GM21619 (cell line): ENCODE measurements around the gene GPR52.
"Not testable (repeated sequence)": the region's sequence is repeated elsewhere in the genome, so short reads cannot be mapped to it uniquely, and the experiment has no call there.

Source experiments
- ATAC-seq: cut with Tn5 transposase; IDR thresholded peaks from one replicate; pipeline ENCODE4 v1.9.1; 2021; ENCODE audit not compliant: unreplicated experiment

The GPR52 gene

GRCh38 chr1:174447866-174448530, at the start of gene GPR52:
Gene GPR52, plus strand, starts transcription at chr1:174447964. Its CDS starts 148 bp downstream, at chr1:174448112.
- ATAC-seq: no peak

DNA sequence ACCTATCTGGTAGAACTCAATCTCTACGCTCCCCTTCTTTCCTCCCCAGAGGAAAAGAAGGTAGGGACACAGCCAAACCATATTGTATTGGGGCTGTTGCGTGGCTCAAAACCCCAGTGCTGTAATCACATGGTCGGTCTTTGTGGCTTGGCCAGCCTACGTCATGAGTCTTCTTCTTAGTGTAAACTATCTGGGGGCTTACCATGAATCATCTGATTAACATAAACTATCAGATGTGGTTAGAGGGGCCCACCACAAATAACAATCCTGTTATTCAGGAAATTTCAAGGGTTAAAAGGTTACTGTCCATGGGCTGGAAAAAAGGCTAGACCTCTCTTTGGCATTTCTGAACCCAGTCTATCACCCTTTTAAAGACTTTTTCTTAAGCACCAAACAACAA, 49.5 kb upstream of the GPR52 start:
- no peak for ATAC-seq

DNA sequence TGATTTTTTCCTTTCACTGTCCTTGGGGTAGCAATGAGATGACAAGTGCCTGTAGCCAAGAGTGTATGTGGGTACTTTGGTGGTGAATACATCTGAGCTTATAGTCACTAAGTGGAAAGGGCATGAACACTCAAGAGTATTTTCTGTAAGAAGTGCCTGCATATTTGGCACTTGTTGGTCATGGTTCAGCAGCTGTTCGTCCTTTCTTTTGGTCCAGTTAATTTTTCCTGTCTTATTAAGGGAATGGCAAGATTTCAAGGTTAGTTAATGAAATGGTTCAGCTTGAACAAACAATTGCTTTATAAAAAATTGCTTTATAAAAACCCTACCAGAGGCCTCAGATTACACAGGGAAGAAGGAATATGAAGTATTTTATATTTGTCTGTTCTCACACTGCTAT, 48.6 kb upstream of the GPR52 start:
- ATAC-seq: no peak

GRCh38 chr1:174401075-174401474, 46.7 kb upstream of the GPR52 start:
- no peak for ATAC-seq

DNA sequence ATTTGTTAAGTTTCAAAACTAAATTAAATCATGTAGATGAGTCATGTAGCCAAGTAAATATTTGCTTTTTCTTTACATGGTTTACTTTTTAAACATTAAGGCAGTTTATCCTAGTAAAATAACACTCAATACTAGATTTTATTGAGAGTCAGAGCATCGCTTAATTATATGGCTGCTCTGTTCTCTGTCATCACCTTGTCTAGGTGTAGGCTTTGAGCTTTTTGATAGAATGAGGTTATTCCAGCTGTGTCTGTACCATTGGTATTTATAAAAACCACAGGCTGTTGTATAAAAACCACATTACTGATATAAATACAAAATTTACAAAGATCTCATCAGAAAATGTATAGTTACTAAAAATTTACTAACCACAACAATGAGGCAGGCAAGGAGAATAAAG, 42.5 kb upstream of the GPR52 start:
- no peak for ATAC-seq

- no peak for ATAC-seq
Observed at GRCh38 chr1:174406421-174406820, 41.3 kb upstream of the GPR52 start.

DNA sequence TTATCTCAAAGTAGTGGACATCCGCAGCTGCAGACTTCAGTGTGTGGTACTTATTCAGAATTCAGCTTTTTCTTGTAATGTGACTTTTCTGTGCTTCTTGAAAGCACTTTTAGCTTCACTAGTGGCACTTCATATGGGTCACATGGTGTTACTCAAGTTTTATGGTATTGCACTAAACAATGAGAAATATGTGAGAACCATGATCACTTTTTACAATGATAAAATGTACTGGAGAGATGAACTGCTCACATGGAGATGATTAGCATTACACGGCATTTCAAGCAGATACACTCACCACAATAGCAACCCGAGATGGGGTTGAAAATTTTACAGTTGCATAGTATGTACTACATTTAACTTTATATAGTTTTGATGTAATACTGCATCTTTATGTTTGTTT, 40.1 kb upstream of the GPR52 start:
- ATAC-seq: no peak

DNA sequence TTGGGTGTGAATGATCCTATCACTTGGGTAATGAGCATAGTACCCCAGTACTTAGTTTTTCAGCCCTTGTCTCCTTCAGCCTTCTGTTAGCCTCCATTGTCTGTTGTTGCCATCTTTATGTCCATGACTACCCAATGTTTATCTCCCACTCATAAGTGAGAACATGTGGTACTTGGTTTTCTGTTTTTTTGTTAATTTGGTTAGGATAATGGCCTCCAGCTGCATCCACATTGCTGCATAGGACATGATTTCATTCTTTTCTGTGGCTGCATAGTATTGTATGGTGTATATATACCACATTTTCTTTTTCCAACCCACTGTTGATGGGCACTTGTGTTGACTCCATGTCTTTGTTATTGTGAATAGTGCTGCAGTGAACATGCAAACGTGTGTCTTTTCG, 39.6 kb upstream of the GPR52 start:
- ATAC-seq: no peak

GRCh38 chr1:174409801-174410200, 38.0 kb upstream of the GPR52 start:
- not testable (repeated sequence) for ATAC-seq

DNA sequence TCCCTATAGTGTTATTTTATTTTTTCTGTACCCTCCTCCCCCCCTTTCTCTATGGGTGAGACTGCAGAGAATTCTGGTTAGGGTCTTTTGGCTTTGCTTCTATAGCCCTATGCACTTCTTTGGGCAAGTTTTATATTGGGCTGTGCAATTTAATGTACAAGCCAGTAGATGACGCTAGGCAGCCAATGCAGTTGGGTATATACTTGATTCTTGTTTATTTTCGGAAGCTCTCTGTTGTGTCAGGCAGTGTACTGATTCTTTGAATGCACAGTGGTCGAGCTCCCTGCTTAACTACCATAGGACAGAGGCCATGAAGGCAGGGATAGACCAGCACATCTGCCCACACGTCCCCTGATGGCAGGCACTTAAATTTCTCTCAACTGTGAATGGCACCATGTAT, 34.1 kb upstream of the GPR52 start:
- ATAC-seq: no peak

- ATAC-seq: no peak
Observed at GRCh38 chr1:174414203-174414602, 33.6 kb upstream of the GPR52 start.

GRCh38 chr1:174415506-174415905, 32.3 kb upstream of the GPR52 start:
- no peak for ATAC-seq

- no peak for ATAC-seq
Observed at GRCh38 chr1:174417921-174418320, 29.8 kb upstream of the GPR52 start.

GRCh38 chr1:174425121-174425520, 22.6 kb upstream of the GPR52 start:
- no peak for ATAC-seq

GRCh38 chr1:174426153-174426552, 21.6 kb upstream of the GPR52 start:
- no peak for ATAC-seq

DNA sequence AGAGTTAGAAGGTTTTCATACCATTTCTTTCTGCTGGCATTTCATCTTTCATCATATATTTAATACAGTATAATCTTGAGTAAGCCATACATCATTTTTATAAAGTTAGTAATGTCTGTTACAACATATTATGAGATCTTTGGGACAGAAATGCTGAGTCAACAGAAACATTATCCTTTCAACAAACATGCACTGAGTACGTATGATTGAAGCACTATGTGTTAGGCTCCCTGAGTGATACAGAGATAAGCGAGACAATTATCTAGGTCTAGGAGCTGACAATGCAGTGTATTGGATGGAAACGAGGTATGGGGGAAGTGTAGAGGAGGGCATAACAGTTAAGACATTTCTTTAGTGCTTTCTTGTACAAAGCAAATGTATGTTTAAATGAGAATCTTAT, 19.7 kb upstream of the GPR52 start:
- no peak for ATAC-seq

DNA sequence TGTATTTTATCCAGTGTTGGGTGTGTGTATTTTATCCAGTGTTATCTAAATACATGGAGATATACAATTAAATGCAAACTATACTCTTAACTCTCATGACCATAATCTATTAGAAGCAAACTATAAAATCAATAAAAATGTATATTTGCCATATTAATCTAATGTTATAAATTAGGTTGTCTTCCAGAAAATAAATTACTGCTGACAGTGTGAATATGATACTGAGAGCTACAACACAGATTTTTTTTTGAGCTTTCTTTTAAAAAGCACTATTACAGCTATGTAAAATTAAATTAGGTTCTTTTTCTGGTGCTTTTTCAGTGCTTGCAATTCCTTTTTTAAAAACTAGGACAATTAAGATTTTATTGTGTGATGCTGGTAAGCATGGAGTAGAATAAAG, 19.0 kb upstream of the GPR52 start:
- ATAC-seq: no peak

DNA sequence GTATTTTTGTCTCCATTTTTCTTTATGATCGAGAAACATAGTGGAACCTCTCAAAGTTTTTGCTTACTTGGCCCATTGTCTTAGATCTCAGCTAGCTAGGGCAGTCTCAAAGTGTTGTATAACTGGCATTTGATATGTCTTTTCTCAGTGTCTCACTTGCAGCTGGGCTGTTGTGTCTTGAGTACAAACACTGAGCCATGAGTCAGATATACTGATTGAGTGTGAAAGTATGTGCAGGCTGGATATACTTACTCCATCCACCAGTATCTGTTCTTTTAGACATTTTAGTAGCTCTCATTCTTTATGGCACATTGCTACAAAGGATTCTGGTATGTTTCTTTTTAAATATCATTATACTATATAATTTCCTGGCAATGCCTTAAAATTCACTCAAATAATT, 14.3 kb upstream of the GPR52 start:
- no peak for ATAC-seq

DNA sequence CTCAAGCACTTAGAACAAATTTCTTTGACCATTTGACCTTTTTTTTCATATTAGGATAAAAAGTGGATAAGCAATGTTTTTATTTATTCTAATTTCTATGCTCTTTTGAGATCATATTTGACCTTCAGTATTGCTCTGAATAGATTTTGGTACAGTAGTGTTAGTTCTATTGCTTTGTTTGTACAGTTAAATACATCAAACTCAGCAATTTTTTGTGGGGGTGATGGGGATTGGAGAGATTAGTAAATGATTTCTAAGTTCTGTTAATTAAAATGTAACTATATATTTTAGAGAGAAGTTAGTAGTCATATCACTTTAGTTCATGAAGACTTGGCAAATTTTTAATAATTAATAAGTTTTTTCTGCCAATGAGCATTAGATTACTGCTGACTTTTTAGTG, 2.4 kb upstream of the GPR52 start:
- no peak for ATAC-seq

DNA sequence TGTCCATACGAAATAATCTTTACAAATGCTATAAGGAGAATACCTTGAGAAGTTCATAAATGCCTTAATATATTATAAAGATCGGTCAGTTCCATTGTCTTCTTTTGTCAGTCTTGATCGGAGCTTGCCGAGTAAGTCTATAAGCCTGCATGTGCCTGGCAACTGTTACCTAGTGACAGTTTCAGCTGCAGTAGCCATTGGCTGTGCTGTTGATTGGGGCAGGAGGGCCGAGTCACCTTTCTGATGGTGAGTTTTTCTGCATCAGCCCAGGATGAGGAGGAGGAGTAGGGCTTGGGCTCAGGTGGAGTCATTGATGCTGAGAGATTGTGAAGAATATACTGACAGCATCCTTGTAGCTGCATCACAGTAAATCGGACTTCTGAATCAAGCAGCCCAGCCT, 1.9 kb upstream of the GPR52 start:
- ATAC-seq: no peak

GRCh38 chr1:174448531-174448883, 743 bp downstream of the GPR52 start:
- ATAC-seq: no peak

GRCh38 chr1:174448974-174449373, 1.2 kb downstream of the GPR52 start:
- no peak for ATAC-seq

DNA sequence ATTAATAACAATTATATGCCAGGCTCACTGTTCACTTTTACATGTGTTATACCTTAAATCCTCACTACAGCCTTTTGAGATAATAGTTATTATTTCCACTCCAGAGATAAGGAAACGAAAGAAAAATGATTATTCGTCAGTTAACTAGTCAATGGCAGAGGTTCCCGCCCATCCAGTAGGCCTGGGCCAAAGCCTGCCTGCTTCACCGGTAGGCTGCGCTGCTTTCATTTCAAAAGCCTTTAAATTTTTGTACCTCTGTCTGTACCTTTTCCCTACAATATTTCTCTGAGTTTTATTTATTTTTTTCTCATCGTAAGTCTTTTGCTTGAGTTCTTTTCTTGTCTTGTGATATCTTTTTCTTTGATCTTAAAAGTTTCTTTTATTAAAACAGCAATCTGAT, 3.6 kb downstream of the GPR52 start:
- no peak for ATAC-seq

- ATAC-seq: no peak
Observed at GRCh38 chr1:174465855-174466254, 18.1 kb downstream of the GPR52 start.
